ENCODE data around the gene GPR153. TPM values are rescaled to one million over a fixed set of nuclear protein-coding genes. Genes with fewer than 3 reads are reported as not detected.

Gene GPR153
- total RNA-seq, 6 experiments from 2014 or later: 1.5 to 34.6 (median 6.6) TPM

- H3K27ac ChIP-seq: no peak overlapping the region
These were observed 11.6 kb upstream of the GPR153 start for GRCh38 chr1:6272452-6272851.

GRCh38 chr1:6271554-6271953 lies 10.7 kb upstream of the GPR153 start:
- DNase-seq (no peak), ATAC-seq (no peak)
- intact Hi-C loops (cut with DNase I): no loop called here
- Histone ChIP-seq H3K9me3 (no peaks in the 10 kb centered on the region), H3K4me3 (no peak overlapping the region), H3K4me1 (no peaks in the 10 kb centered on the region), H3K36me3 (no peaks in the 10 kb centered on the region), H3K27ac (no peak overlapping the region), H3K27me3 (no peaks in the 10 kb centered on the region)
- WGBS (ENCODE audit: insufficient coverage, low coverage, low lambda C conversion rate, missing lambda C conversion rate): no CpG with 5 or more reads among the region's 12 CpGs
- TF ChIP-seq POLR2A (IDR thresholded peaks at IDR 0.05) (no peak), CTCF (IDR thresholded peaks at IDR 0.05) (no peak)

More at GRCh38 chr1:6272452-6272851, 11.6 kb upstream of the GPR153 start:
- no peak overlapping the region for H3K4me3 ChIP-seq
- no peak for TF ChIP-seq CTCF (IDR thresholded peaks at IDR 0.05)
- no peak for TF ChIP-seq POLR2A (IDR thresholded peaks at IDR 0.05)
- DNase-seq (no peak), ATAC-seq (no peak)
- 92% methylated on average over 2 of the region's 9 CpGs for WGBS (ENCODE audit: insufficient coverage, low coverage, low lambda C conversion rate, missing lambda C conversion rate)
- no peaks in the 10 kb centered on the region for H3K27me3 ChIP-seq
- no peaks in the 10 kb centered on the region for H3K9me3 ChIP-seq
- intact Hi-C loops (cut with DNase I): no loop called here
- H3K36me3 ChIP-seq: no peaks in the 10 kb centered on the region
- H3K4me1 ChIP-seq: no peaks in the 10 kb centered on the region

GRCh38 chr1:6271006-6271405 lies 10.1 kb upstream of the GPR153 start:
- no peak overlapping the region for H3K27ac ChIP-seq

GRCh38 chr1:6270401-6270800 lies 9.5 kb upstream of the GPR153 start:
- intact Hi-C loops (cut with DNase I): no loop called here
- no peaks in the 10 kb centered on the region for H3K27me3 ChIP-seq
- no peaks in the 10 kb centered on the region for H3K4me1 ChIP-seq
- H3K27ac ChIP-seq: no peak overlapping the region
- no peaks in the 10 kb centered on the region for H3K9me3 ChIP-seq
- 93% methylated on average over 3 of the region's 8 CpGs for WGBS (ENCODE audit: insufficient coverage, low coverage, low lambda C conversion rate, missing lambda C conversion rate)
- DNase-seq (no peak), ATAC-seq (no peak)
- TF ChIP-seq POLR2A (IDR thresholded peaks at IDR 0.05) (no peak), CTCF (IDR thresholded peaks at IDR 0.05) (no peak)
- no peak overlapping the region for H3K4me3 ChIP-seq
- H3K36me3 ChIP-seq: no peaks in the 10 kb centered on the region

More at GRCh38 chr1:6271006-6271405, 10.1 kb upstream of the GPR153 start:
- TF ChIP-seq POLR2A (IDR thresholded peaks at IDR 0.05) (no peak), CTCF (IDR thresholded peaks at IDR 0.05) (no peak)
- H3K36me3 ChIP-seq: no peaks in the 10 kb centered on the region
- 56% methylated on average over 4 of the region's 4 CpGs for WGBS (ENCODE audit: insufficient coverage, low coverage, low lambda C conversion rate, missing lambda C conversion rate)
- intact Hi-C loops (cut with DNase I): no loop called here
- H3K4me3 ChIP-seq: no peak overlapping the region
- H3K4me1 ChIP-seq: no peaks in the 10 kb centered on the region
- no peaks in the 10 kb centered on the region for H3K9me3 ChIP-seq
- DNase-seq (no peak), ATAC-seq (no peak)
- no peaks in the 10 kb centered on the region for H3K27me3 ChIP-seq
